MM.1S (cell line): Measurements from ENCODE around the gene EIF2A.
A peak's percentile ranks its signal among the peaks of the same experiment; 100 is the strongest.

Experiments
- DNase-seq: peaks from one replicate; pipeline ENCODE4 v3.0.0-alpha.2; 2015
- H2AFZ ChIP-seq: fragments of 300-600 bp; sonication (generic); 2 replicates; pipeline ENCODE4 v1.6.0; 2016; ENCODE audit warnings: antibody characterized with exemption, low read length
- H3F3A ChIP-seq: fragments of 300-600 bp; sonication (generic); 2 replicates; pipeline ENCODE4 v1.6.1; 2016; ENCODE audit warnings: mild to moderate bottlenecking, antibody characterized with exemption, low read length, moderate library complexity, mixed read lengths; ENCODE audit not compliant: insufficient read depth
- H3K27ac ChIP-seq: fragments of 300-600 bp; sonication (generic); 2 replicates; pipeline ENCODE4 v1.5.1; 2016; ENCODE audit warnings: mild to moderate bottlenecking, low read length
- H3K27me3 ChIP-seq: fragments of 300-600 bp; sonication (generic); replicated peaks from 2 replicates; pipeline ENCODE4 v1.6.0; 2016; ENCODE audit warnings: low read length; ENCODE audit not compliant: insufficient read depth
- H3K36me3 ChIP-seq: fragments of 300-600 bp; sonication (generic); replicated peaks from 2 replicates; pipeline ENCODE4 v1.6.1; 2016; ENCODE audit warnings: mild to moderate bottlenecking, low read length, mixed read lengths; ENCODE audit not compliant: insufficient read depth
- H3K4me1 ChIP-seq: fragments of 300-600 bp; sonication (generic); 2 replicates; pipeline ENCODE4 v1.6.1; 2016; ENCODE audit warnings: low read length, mixed read lengths
- H3K4me2 ChIP-seq: fragments of 300-600 bp; sonication (generic); 2 replicates; pipeline ENCODE4 v1.6.0; 2016; ENCODE audit warnings: low read depth, low read length
- H3K4me3 ChIP-seq: fragments of 300-600 bp; sonication (generic); 2 replicates; pipeline ENCODE4 v1.5.1; 2016; ENCODE audit warnings: low read length, mixed read lengths
- H3K79me2 ChIP-seq: fragments of 300-600 bp; sonication (generic); 2 replicates; pipeline ENCODE4 v1.6.1; 2016; ENCODE audit warnings: mixed run types, low read length, mixed read lengths
- H3K9ac ChIP-seq: fragments of 300-600 bp; sonication (generic); 2 replicates; pipeline ENCODE4 v1.6.1; 2016; ENCODE audit warnings: low read length, mixed read lengths
- H3K9me2 ChIP-seq: fragments of 300-600 bp; sonication (generic); replicated peaks from 2 replicates; pipeline ENCODE4 v1.6.1; 2016; ENCODE audit warnings: mild to moderate bottlenecking, low read length, mixed read lengths; ENCODE audit not compliant: insufficient read depth
- H3K9me3 ChIP-seq: fragments of 300-600 bp; sonication (generic); replicated peaks from 2 replicates; pipeline ENCODE4 v1.6.1; 2016; ENCODE audit warnings: mild to moderate bottlenecking, low read length, mixed read lengths; ENCODE audit not compliant: insufficient read depth
- H4K20me1 ChIP-seq: fragments of 300-600 bp; sonication (generic); 2 replicates; pipeline ENCODE4 v1.6.1; 2016; ENCODE audit warnings: mild to moderate bottlenecking, low read length, moderate library complexity, mixed read lengths; ENCODE audit not compliant: insufficient read depth
- CTCF ChIP-seq: fragments of 300-600 bp; sonication (generic); IDR thresholded peaks from 2 replicates; pipeline ENCODE4 v1.5.1; 2016; ENCODE audit warnings: antibody characterized with exemption, low read length, mixed read lengths
- EZH2 ChIP-seq: fragments of 300-600 bp; sonication (generic); optimal IDR thresholded peaks from 2 replicates; pipeline ENCODE3; 2017; ENCODE audit warnings: low read depth, mild to moderate bottlenecking, antibody characterized with exemption, low read length, mixed read lengths
- EZH2phosphoT487 ChIP-seq: fragments of 300-600 bp; sonication (generic); IDR thresholded peaks from 2 replicates; pipeline ENCODE4 v1.6.1; 2018; ENCODE audit warnings: antibody characterized with exemption, low read length

EIF2A gene

GRCh38 chr3:150635076-150635475 lies 88.5 kb downstream of the EIF2A start:
- Histone ChIP-seq H3K9ac (no peak overlapping the region), H3K4me3 (no peak overlapping the region), H2AFZ (no peak overlapping the region), H4K20me1 (no peaks in the 10 kb centered on the region), H3K4me2 (no peak overlapping the region), H3K79me2 (no peaks in the 10 kb centered on the region), H3K9me2 (no peaks in the 10 kb centered on the region), H3K4me1 (peaks cover 11% of the 10 kb centered on the region), H3K27ac (peak overlapping the region; percentile 15; the same call in 1 of the 2 replicates), H3F3A (peaks cover 18% of the 10 kb centered on the region), H3K27me3 (no peaks in the 10 kb centered on the region), H3K9me3 (no peaks in the 10 kb centered on the region), H3K36me3 (peaks cover 7% of the 10 kb centered on the region; the same call in 1 of the 2 replicates)
- no peak for DNase-seq
- no peak for TF ChIP-seq EZH2
- TF ChIP-seq CTCF, result no peak
- TF ChIP-seq EZH2phosphoT487, result no peak

GRCh38 chr3:150635526-150635925 lies 88.9 kb downstream of the EIF2A start:
- Histone ChIP-seq H3K4me2 (no peak overlapping the region), H2AFZ (no peak overlapping the region), H3K4me1 (peaks cover 11% of the 10 kb centered on the region), H3F3A (peaks cover 18% of the 10 kb centered on the region), H3K9me2 (no peaks in the 10 kb centered on the region), H3K9ac (no peak overlapping the region), H3K36me3 (0 out of 2 replicates have a peak, but pooled peaks cover 2% of the 10 kb centered on the region), H4K20me1 (no peaks in the 10 kb centered on the region), H3K4me3 (no peak overlapping the region), H3K9me3 (no peaks in the 10 kb centered on the region), H3K27ac (peak overlapping the region; percentile 15; the same call in 1 of the 2 replicates), H3K27me3 (no peaks in the 10 kb centered on the region), H3K79me2 (no peaks in the 10 kb centered on the region)
- DNase-seq, result peak; percentile 54
- TF ChIP-seq EZH2phosphoT487 (no peak), EZH2 (no peak)
